Kidney (tissue), 14 donors: ENCODE data around the gene C20orf204. TPM values are rescaled to one million over a fixed set of nuclear protein-coding genes. Genes with fewer than 3 reads are reported as not detected.
A peak's percentile ranks its signal among the peaks of the same experiment; 100 is the strongest.

Experiments used
- DNase-seq, 5 donors: peaks; one replicate each; pipeline ENCODE4 v3.0.0-alpha.2; 2013 to 2020
- FAIRE-seq: peaks from 2 replicates; lab custom pipeline; 2012; peaks lifted over from hg19 to GRCh38; lab: Jason Lieb, UNC
- H3K27ac ChIP-seq, 2 donors: one replicate each; pipeline ENCODE4 v1.7.0; 2013; ENCODE audit warnings: low read depth in 2 of 2, low read length in 2 of 2, inconsistent platforms in 1 of 2
- H3K27me3 ChIP-seq: one replicate; pipeline ENCODE4 v1.7.1; 2013; ENCODE audit warnings: low read length, inconsistent platforms; ENCODE audit not compliant: control insufficient read depth, insufficient read depth
- H3K36me3 ChIP-seq, 3 donors: one replicate each; pipeline versions ENCODE4 v1.7.0 to v1.7.1; 2013; ENCODE audit warnings: low read length in 3 of 3, control low read depth in 1 of 3, inconsistent platforms in 1 of 3; ENCODE audit not compliant: insufficient read depth in 3 of 3, control insufficient read depth in 2 of 3
- H3K4me1 ChIP-seq, 3 donors: one replicate each; pipeline versions ENCODE4 v1.7.0 to v1.7.1; 2013; ENCODE audit warnings: low read length in 3 of 3, inconsistent platforms in 1 of 3, low read depth in 1 of 3; ENCODE audit not compliant: control insufficient read depth in 2 of 3, insufficient read depth in 2 of 3
- H3K4me3 ChIP-seq, 3 donors: one replicate each; pipeline versions ENCODE4 v1.7.0 to v1.8.1; 2013; ENCODE audit warnings: low read length in 3 of 3, control low read depth in 1 of 3, inconsistent platforms in 1 of 3
- H3K9ac ChIP-seq, 3 donors: one replicate each; pipeline versions ENCODE4 v1.7.0 to v1.7.1; 2013; ENCODE audit warnings: low read length in 3 of 3, control low read depth in 1 of 3, inconsistent platforms in 1 of 3
- H3K9me3 ChIP-seq, 3 donors: one replicate each; pipeline versions ENCODE4 v1.7.0 to v1.7.1; 2013; ENCODE audit warnings: low read length in 3 of 3, control low read depth in 1 of 3, inconsistent platforms in 1 of 3; ENCODE audit not compliant: control insufficient read depth in 2 of 3, insufficient read depth in 1 of 3
- CTCF ChIP-seq: IDR thresholded peaks from 3 replicates; pipeline ENCODE4 v1.5.1; 2012; ENCODE audit warnings: mild to moderate bottlenecking, moderate library complexity, borderline replicate concordance; ENCODE audit not compliant: insufficient read depth; ENCODE audit errors: extremely low read depth
- intact Hi-C: fragments of 100-400 bp; cut with DNase I; formaldehyde crosslinking; loops from one replicate; pipeline ENCODE4 v1.11.1; 2022
- polyA plus RNA-seq: library from polyadenylated mRNA; stranded (reverse); fragments of 350-450 nt; fragmentation: Illumina TruSeq; extraction: RNeasy Lipid Tissue Mini Kit (QIAGEN cat#74804); gene quantifications from one replicate; pipeline ENCODE4 v1.2.3, GENCODE V29; 2014; ENCODE audit warnings: low read depth, low replicate concordance; ENCODE audit not compliant: insufficient read depth
- total RNA-seq: library from RNA; stranded (reverse); fragmentation: NEBNext Ultra II Directional; extraction: Animal tissue kit (Norgen Biotek cat#: 25700); gene quantifications from one replicate; pipeline ENCODE4 v1.2.1, GENCODE V29; 2021
- donor health status: control.
- donor health status: control.
- donor health status: control.
- donor health status: control.
- donor health status: control.
- donor health status: DM: yes; HTN: yes; CAD: no.
- donor health status: Normal renal cell carcinoma (clear cell type).

C20orf204 gene
- total and polyA plus RNA-seq, 2 donors from 2014 or later = 0.75 to 2.4 TPM

- no peak overlapping the region for H3K27ac ChIP-seq
Measured at GRCh38 chr20:64083378-64083803, 47.4 kb downstream of the C20orf204 start.

GRCh38 chr20:64083804-64084684 lies 48.1 kb downstream of the C20orf204 start, which contains the start of gene LKAAEAR1:
LKAAEAR1 (minus strand) TSS chr20:64084398; CDS start chr20:64084219, 179 bp downstream.
- H3K36me3 ChIP-seq = no peaks in the 10 kb centered on the region
- no peak within 1 kb of the TSS for H3K27ac ChIP-seq
- no peak within 1 kb of the TSS for H3K9ac ChIP-seq
- no peak for TF ChIP-seq CTCF
- DNase-seq = no peak
- no peaks in the 10 kb centered on the region for H3K9me3 ChIP-seq
- intact Hi-C loops = no loop called here
- FAIRE-seq = no peak
- peak within 1 kb of the TSS in 1 of 3 donors; percentile 35 for H3K4me3 ChIP-seq
- peaks cover 0 to 11% (median 0%) of the 10 kb centered on the region in 3 donors for H3K4me1 ChIP-seq
- peaks cover 6% of the 10 kb centered on the region for H3K27me3 ChIP-seq

More at GRCh38 chr20:64083378-64083803, 47.4 kb downstream of the C20orf204 start:
- peak; percentile 52 for TF ChIP-seq CTCF
- intact Hi-C loops = no loop called here
- Histone ChIP-seq H3K4me1 (peaks cover 0 to 18% (median 3%) of the 10 kb centered on the region in 3 donors), H3K9ac (no peak overlapping the region), H3K9me3 (no peaks in the 10 kb centered on the region), H3K4me3 (peak overlapping the region in 1 of 3 donors; percentile 35), H3K36me3 (no peaks in the 10 kb centered on the region), H3K27me3 (peaks cover 6% of the 10 kb centered on the region)
- peak; percentile 80 to 90 (median 86) for DNase-seq
- FAIRE-seq = no peak

GRCh38 chr20:64084685-64085152 lies 48.7 kb downstream of the C20orf204 start:
- Histone ChIP-seq H3K4me1 (peaks cover 0 to 8% (median 0%) of the 10 kb centered on the region in 3 donors), H3K9ac (no peak overlapping the region), H3K27me3 (peaks cover 6% of the 10 kb centered on the region), H3K4me3 (no peak overlapping the region), H3K9me3 (no peaks in the 10 kb centered on the region), H3K27ac (no peak overlapping the region), H3K36me3 (no peaks in the 10 kb centered on the region)
- DNase-seq = peak in 2 of 5 donors; percentile 43 to 61
- intact Hi-C loops = no loop called here
- no peak for FAIRE-seq
- TF ChIP-seq CTCF = no peak
